Ovary (tissue), 3 donors: Measurements from ENCODE around the gene CDK19.

ENCODE experiments used
- CTCF ChIP-seq, 3 donors: fragments of 450-650 bp in 2 of 3; fragments of 200-600 bp in 1 of 3; IDR thresholded peaks; one replicate each; pipeline versions ENCODE4 v1.5.1 to v1.8.0; 2016 to 2022; ENCODE audit warnings: antibody characterized with exemption in 3 of 3, mild to moderate bottlenecking in 1 of 3
- EP300 ChIP-seq: sonication (generic); formaldehyde crosslinking; IDR thresholded peaks from one replicate; pipeline ENCODE4 v1.6.1; 2017; ENCODE audit warnings: antibody characterized with exemption
- POLR2A ChIP-seq: fragments of 450-650 bp; IDR thresholded peaks from one replicate; pipeline ENCODE4 v1.6.1; 2017; ENCODE audit warnings: antibody characterized with exemption, mild to moderate bottlenecking, moderate library complexity
- donor health status: DM: no; HTN: no; CAD: no.

GRCh38 chr6:110643175-110643574 lies 172.1 kb downstream of the CDK19 start:
- no peak for TF ChIP-seq CTCF (IDR thresholded peaks at IDR 0.05)
- TF ChIP-seq POLR2A = no peak
- TF ChIP-seq EP300 = no peak
